Measurements from ENCODE around the gene TMC1.
"Not testable (repeated sequence)": the region's sequence is repeated elsewhere in the genome, so short reads cannot be mapped to it uniquely, and the experiment has no call there.

TMC1 gene

GRCh38 chr9:72818385-72818784 lies 297.0 kb downstream of the TMC1 start:
- no peak for DNase-seq
- in situ Hi-C loops (cut with HindIII; ENCODE audit: low pct_ligation_motif_present, low pct_unique_long_range_greater_than_20kb, low sequenced_read_pairs) = no loop called here

GRCh38 chr9:72823971-72824370 lies 302.6 kb downstream of the TMC1 start:
- DNase-seq = no peak
- in situ Hi-C loops (cut with HindIII; ENCODE audit: low pct_ligation_motif_present, low pct_unique_long_range_greater_than_20kb, low sequenced_read_pairs) = no loop called here

DNA sequence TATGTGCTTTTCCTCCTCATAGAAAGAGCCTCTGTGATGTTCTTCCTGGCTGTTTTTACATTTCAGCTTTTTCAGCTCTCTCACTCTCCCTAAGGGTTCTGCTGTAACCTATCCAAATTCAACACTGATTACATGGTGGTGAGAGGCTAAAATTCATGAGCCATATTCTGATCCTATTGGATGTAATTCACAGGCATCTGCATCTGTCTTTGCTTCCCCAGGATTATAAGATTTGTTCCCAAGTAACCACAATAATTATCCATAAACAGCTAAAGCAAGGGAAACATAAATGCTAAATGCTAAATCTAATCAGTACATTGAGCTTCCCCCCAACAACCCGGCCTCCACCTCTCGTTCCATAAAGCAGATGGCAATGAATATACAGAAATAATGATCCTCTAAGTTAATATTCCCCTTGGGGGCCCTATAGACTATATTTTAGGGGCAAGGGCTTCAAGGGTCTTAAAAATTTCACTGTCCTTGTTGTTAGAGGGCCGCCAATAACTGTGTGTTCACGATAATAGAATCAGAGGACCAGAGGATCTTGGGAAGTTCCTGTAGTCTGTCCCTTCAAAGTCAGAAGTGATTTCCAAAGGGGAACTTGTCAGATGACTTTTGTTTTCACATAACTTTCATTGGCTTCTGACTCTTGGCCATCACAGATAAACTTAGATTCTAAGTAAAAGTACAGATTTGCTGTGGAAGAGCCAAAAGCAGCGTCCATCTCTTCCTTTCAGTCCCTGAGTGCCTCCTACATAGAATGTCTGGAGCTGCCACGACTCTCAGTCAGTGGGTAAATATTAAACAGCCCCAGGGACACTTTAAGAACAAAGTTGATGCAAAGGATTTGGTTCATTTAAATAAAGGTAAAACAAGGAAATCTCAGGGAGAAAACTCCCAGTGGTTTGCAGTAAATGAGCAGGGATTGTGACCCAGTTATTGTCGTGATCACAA lies 305.9 kb downstream of the TMC1 start:
- no peak for DNase-seq
- in situ Hi-C loops (cut with HindIII; ENCODE audit: low pct_ligation_motif_present, low pct_unique_long_range_greater_than_20kb, low sequenced_read_pairs) = no loop called here

- DNase-seq = no peak
- in situ Hi-C loops (cut with HindIII; ENCODE audit: low pct_ligation_motif_present, low pct_unique_long_range_greater_than_20kb, low sequenced_read_pairs) = no loop called here
These were observed 306.7 kb downstream of the TMC1 start for GRCh38 chr9:72827950-72828731.

DNA sequence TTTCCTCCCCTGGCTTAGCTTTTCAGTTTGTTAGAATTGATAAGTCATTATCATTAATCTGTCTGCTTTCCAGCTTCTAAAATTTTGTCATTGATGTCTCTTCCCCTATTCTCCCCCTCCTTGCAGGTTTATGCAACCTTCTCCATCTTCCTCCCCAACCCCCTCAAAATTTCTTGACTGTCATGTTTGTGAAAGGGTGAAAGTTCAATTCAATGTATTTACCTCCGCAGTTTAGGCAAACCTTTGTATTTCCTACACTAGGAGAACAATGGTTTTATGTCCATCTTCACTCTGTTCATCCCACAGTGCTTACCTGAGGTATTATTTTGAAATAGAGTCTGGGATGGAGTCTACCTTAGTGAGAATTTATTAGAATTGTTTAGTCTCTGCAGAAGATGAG lies 313.6 kb downstream of the TMC1 start:
- in situ Hi-C loops (cut with HindIII; ENCODE audit: low pct_ligation_motif_present, low pct_unique_long_range_greater_than_20kb, low sequenced_read_pairs) = no loop called here
- DNase-seq = no peak

- DNase-seq = no peak
- in situ Hi-C loops (cut with HindIII; ENCODE audit: low pct_ligation_motif_present, low pct_unique_long_range_greater_than_20kb, low sequenced_read_pairs) = no loop called here
These were observed 315.4 kb downstream of the TMC1 start for GRCh38 chr9:72836790-72837189.

GRCh38 chr9:72839085-72839484 lies 317.7 kb downstream of the TMC1 start:
- in situ Hi-C loops (cut with HindIII; ENCODE audit: low pct_ligation_motif_present, low pct_unique_long_range_greater_than_20kb, low sequenced_read_pairs) = no loop called here
- no peak for DNase-seq

DNA sequence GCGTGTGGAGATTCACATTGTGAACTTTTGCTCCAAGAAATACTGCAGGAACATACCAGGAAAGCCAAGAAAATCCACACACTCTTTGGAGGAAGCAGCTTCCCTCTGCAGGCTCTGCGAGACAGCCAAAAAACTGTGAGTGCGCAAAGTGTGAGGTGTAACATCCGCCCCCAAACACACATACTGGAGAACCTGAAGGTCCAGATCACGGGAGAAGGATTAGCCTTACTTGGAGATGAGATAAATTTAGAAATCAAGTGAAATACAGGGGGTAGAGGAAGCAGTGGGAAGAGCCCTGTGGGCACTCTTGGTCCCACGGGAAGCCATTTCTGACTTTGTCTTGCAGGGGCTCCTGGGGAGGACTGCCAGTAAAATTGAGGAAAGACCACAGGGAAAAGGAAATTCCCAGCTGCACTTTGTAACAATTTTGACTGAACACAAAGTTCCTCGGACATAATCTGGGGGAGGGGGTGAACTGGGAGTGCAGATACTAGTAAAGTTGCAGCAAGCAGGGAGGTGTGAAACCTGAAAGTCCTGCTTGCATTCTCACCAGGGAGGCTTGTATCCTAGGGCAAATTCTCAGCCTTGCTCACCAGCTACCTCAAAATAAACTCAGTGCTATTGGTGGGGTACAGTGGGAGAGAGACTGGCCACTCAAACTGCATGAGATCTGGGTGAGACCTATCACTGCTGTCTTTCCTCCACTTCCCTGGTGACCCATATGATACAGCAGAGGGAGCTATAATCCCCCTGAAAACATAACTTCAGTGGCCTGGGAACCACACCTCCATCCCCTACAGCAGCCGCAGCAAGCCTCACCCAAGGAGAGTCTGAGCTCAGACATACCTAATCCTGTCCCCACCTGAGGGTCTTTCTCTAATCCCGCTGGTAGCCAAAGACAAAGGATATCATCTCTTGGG lies 322.4 kb downstream of the TMC1 start:
- in situ Hi-C loops (cut with HindIII; ENCODE audit: low pct_ligation_motif_present, low pct_unique_long_range_greater_than_20kb, low sequenced_read_pairs) = no loop called here
- peak; percentile 14 for DNase-seq

DNA sequence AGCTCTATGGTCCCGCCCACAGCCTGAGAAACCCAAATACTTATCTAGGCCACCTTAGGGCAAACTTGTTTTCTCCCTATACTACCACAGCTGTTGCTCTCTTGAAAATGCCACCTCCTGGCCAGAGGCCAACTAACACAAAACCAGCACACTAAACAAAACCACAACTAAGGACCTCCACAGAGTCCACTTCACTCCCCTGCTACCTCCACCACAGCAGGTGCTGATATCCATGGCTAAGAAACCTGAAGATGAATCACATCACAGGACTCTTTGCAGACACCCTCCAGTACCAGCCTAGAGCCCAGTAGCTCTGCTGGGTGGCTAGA lies 323.0 kb downstream of the TMC1 start:
- no peak for DNase-seq
- in situ Hi-C loops (cut with HindIII; ENCODE audit: low pct_ligation_motif_present, low pct_unique_long_range_greater_than_20kb, low sequenced_read_pairs) = no loop called here

GRCh38 chr9:72845052-72845451 lies 323.6 kb downstream of the TMC1 start:
- in situ Hi-C loops (cut with HindIII; ENCODE audit: low pct_ligation_motif_present, low pct_unique_long_range_greater_than_20kb, low sequenced_read_pairs) = not testable (repeated sequence)

GRCh38 chr9:72850209-72850608 lies 328.8 kb downstream of the TMC1 start:
- in situ Hi-C loops (cut with HindIII; ENCODE audit: low pct_ligation_motif_present, low pct_unique_long_range_greater_than_20kb, low sequenced_read_pairs) = loop anchor here (25.0 kb wide), 2 partner anchors 237 to 337 kb away; no protein-coding TSS in a partner anchor
- DNase-seq = not testable (repeated sequence)

More at GRCh38 chr9:72845052-72845451, 323.6 kb downstream of the TMC1 start:
- not testable (repeated sequence) for DNase-seq

- no peak for DNase-seq
- in situ Hi-C loops (cut with HindIII; ENCODE audit: low pct_ligation_motif_present, low pct_unique_long_range_greater_than_20kb, low sequenced_read_pairs) = loop anchor here (25.0 kb wide), 2 partner anchors 232 to 332 kb away; no protein-coding TSS in a partner anchor
These were observed 333.9 kb downstream of the TMC1 start for GRCh38 chr9:72855321-72855720.

GRCh38 chr9:72855890-72856523 lies 334.6 kb downstream of the TMC1 start:
- DNase-seq = no peak
- in situ Hi-C loops (cut with HindIII; ENCODE audit: low pct_ligation_motif_present, low pct_unique_long_range_greater_than_20kb, low sequenced_read_pairs) = loop anchor here (25.0 kb wide), 2 partner anchors 231 to 331 kb away; no protein-coding TSS in a partner anchor

DNA sequence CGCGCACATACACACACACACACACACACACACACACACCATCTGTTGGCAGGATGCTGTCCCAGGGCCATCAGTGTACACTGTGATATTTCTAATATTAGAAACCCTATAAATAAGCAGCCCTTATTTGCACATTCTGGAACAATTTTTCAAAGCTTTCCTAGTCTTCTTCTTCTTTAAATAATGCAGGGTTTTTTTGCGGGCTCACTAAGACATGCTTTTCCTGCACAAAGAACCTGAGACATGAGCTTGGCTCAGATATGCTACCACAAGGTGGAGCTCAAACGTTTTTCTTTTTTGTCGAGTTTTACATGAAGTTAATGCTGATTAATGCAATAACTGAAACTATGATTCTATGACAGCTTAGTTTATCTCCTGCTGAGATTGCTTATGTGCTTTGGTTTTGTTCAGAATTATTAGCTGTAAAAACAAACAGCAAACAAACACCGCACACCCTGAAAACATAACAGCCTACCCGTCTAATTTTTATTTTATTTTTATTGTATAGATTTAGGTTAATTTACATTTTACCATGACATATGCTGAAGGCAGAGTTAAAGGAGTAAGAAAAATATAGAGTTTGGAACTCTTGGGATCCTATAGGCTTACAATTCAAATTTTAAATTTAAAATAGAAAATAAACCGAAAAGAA lies 335.7 kb downstream of the TMC1 start:
- in situ Hi-C loops (cut with HindIII; ENCODE audit: low pct_ligation_motif_present, low pct_unique_long_range_greater_than_20kb, low sequenced_read_pairs) = loop anchor here (25.0 kb wide), 2 partner anchors 230 to 330 kb away; no protein-coding TSS in a partner anchor
- DNase-seq = peak; percentile 60

- in situ Hi-C loops (cut with HindIII; ENCODE audit: low pct_ligation_motif_present, low pct_unique_long_range_greater_than_20kb, low sequenced_read_pairs) = loop anchor here (25.0 kb wide), 2 partner anchors 230 to 330 kb away; no protein-coding TSS in a partner anchor
- no peak for DNase-seq
These were observed 336.2 kb downstream of the TMC1 start for GRCh38 chr9:72857624-72857996.

GRCh38 chr9:72858089-72858912 lies 336.9 kb downstream of the TMC1 start:
- no peak for DNase-seq
- in situ Hi-C loops (cut with HindIII; ENCODE audit: low pct_ligation_motif_present, low pct_unique_long_range_greater_than_20kb, low sequenced_read_pairs) = loop anchor here (25.0 kb wide), 2 partner anchors 229 to 329 kb away; no protein-coding TSS in a partner anchor

Measured in ACHN (cell line).